ENCODE results near the gene CHST4.
"Not testable (repeated sequence)": the region's sequence is repeated elsewhere in the genome, so short reads cannot be mapped to it uniquely, and the experiment has no call there.

The CHST4 gene

GRCh38 chr16:71520550-71520949, 5.7 kb upstream of the CHST4 start:
- no peak for DNase-seq (ENCODE audit: low spot score)
- FAIRE-seq, result no peak

GRCh38 chr16:71524566-71525553, 1.4 kb upstream of the CHST4 start:
- FAIRE-seq (no peak), DNase-seq (ENCODE audit: low spot score) (no peak)

GRCh38 chr16:71528257-71528656, 2.0 kb downstream of the CHST4 start:
- DNase-seq (ENCODE audit: low spot score) (no peak), FAIRE-seq (no peak)

GRCh38 chr16:71528863-71529262, 2.6 kb downstream of the CHST4 start:
- no peak for FAIRE-seq
- DNase-seq (ENCODE audit: low spot score), result no peak

- DNase-seq (ENCODE audit: low spot score), result no peak
- FAIRE-seq, result no peak
These were observed 6.1 kb downstream of the CHST4 start for GRCh38 chr16:71532366-71532765.

DNA sequence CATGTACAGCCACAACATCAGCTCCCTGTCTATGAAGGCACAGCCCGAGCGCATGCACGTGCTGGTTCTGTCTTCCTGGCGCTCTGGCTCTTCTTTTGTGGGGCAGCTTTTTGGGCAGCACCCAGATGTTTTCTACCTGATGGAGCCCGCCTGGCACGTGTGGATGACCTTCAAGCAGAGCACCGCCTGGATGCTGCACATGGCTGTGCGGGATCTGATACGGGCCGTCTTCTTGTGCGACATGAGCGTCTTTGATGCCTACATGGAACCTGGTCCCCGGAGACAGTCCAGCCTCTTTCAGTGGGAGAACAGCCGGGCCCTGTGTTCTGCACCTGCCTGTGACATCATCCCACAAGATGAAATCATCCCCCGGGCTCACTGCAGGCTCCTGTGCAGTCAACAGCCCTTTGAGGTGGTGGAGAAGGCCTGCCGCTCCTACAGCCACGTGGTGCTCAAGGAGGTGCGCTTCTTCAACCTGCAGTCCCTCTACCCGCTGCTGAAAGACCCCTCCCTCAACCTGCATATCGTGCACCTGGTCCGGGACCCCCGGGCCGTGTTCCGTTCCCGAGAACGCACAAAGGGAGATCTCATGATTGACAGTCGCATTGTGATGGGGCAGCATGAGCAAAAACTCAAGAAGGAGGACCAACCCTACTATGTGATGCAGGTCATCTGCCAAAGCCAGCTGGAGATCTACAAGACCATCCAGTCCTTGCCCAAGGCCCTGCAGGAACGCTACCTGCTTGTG, 10.7 kb downstream of the CHST4 start:
- no peak for FAIRE-seq
- DNase-seq (ENCODE audit: low spot score), result no peak

- DNase-seq (ENCODE audit: low spot score), result peak; percentile 26
- FAIRE-seq, result no peak
These were observed 11.4 kb downstream of the CHST4 start for GRCh38 chr16:71537643-71538042.

- no peak for FAIRE-seq
- peak; percentile 29 for DNase-seq (ENCODE audit: low spot score)
These were observed 16.2 kb downstream of the CHST4 start for GRCh38 chr16:71542377-71542776.

DNA sequence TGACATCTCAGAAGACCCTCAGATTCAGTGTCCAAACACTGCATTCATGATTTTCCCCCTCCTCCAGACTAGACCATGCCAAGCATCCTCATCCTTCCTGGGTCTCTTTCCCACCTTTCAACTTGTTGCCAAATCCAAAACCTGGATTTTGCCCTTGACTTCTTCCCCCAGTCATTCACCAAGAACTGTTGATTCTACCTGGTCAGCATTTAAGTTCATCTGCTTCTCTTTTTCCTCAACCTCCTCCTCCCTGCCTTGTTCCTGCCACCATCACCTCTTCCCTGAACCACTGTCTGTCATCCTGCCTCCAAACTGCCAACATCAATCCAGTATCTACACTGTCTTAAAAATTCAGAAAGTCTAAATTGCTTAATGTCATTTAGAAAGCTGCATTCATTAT, 20.9 kb downstream of the CHST4 start:
- DNase-seq (ENCODE audit: low spot score) (no peak), FAIRE-seq (no peak)

- no peak for FAIRE-seq
- DNase-seq (ENCODE audit: low spot score), result no peak
These were observed 26.7 kb downstream of the CHST4 start for GRCh38 chr16:71552698-71553503.

GRCh38 chr16:71555230-71555891, 29.1 kb downstream of the CHST4 start:
- FAIRE-seq, result no peak
- DNase-seq (ENCODE audit: low spot score), result no peak

DNA sequence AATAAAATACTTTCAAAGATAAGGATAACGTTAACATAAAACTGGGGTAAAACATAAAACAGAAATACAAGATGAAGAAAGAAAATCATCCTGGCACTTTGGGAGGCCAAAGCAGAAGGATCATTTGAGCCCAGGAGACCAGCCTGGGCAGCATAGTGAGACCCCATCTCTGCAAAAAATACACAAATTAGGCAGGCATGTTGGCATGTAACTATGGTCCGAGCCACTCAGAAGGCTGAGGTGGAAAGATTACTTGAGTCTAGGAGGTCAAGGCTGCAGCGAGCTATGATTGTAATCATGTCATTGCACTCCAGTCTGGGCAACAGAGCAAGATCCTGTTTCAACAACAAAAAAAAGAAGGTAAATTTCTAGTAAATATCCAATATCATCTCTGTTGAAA, 31.1 kb downstream of the CHST4 start:
- FAIRE-seq (no peak), DNase-seq (ENCODE audit: low spot score) (no peak)

DNA sequence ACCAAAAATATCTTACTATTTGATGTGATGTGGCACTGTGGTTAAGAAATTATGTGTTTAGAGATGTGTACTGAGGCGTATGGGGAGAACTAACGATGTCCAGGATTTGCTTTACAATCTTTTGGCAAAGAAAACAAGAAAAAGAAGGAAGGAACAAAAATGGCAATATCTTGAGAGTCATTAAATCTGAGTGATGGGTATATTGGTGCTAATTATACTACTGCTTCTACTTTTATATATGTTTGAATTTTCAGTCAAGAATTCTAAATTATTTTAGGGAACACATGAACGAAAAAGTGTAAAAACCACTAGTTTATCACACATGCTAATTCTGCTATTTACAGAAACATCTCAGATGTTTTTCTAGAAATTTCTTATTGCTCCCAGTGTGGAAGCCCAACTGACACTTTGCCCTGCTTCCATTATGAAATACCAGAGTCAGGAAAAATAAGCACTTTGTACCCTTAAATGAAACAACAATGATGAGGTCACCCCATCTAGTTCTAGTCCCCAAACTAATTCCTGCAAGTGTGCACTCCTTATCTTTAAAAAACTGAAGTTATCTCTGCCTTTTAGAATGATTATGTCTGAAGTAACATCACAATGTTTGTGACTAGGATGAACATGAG, 31.8 kb downstream of the CHST4 start:
- FAIRE-seq, result no peak

DNA sequence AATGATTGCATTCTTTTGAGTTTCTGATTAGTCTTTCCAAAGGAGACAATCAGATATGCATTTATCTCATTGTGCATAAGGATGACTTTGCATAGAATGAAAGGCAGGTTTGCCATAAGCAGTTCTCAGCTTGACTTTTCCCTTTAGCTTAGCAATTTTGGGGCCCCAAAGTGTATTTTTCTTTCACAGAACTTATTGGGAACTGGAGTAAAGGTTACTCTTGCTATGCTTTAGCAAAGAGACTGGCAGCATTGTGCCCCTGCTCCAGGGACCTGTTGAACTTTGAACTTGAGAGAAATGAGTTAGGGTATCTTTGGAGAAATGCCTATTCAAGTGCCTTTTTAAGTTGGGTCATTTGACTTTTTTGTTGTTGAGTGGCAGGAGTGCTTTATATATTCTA, 33.6 kb downstream of the CHST4 start:
- FAIRE-seq (no peak), DNase-seq (ENCODE audit: low spot score) (no peak)

More for the DNA sequence above, 31.8 kb downstream of the CHST4 start:
- DNase-seq (ENCODE audit: low spot score), result no peak

DNA sequence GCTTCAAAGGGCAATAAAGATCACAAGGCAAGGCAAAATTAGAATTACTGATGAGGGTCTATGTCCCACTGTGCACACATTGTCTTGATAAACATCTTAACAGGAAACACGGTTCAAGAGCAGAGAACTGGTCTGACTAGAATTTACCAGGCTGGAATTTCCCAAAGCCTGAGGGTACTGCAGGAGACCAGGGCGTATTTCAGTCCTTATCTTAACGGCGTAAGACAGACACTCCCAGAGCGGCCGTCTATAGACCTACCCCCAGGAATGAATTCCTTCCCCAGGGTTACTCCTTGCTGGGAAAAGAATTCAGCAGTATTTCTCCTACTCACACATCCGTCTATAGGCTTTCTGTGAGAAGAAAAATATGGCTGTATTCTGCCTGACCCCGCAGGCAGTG, 35.7 kb downstream of the CHST4 start:
- not testable (repeated sequence) for DNase-seq (ENCODE audit: low spot score); FAIRE-seq

GRCh38 chr16:71562552-71562951, 36.3 kb downstream of the CHST4 start:
- no peak for FAIRE-seq
- no peak for DNase-seq (ENCODE audit: low spot score)

GRCh38 chr16:71564335-71564967, 38.2 kb downstream of the CHST4 start:
- DNase-seq (ENCODE audit: low spot score), result no peak
- no peak for FAIRE-seq

DNA sequence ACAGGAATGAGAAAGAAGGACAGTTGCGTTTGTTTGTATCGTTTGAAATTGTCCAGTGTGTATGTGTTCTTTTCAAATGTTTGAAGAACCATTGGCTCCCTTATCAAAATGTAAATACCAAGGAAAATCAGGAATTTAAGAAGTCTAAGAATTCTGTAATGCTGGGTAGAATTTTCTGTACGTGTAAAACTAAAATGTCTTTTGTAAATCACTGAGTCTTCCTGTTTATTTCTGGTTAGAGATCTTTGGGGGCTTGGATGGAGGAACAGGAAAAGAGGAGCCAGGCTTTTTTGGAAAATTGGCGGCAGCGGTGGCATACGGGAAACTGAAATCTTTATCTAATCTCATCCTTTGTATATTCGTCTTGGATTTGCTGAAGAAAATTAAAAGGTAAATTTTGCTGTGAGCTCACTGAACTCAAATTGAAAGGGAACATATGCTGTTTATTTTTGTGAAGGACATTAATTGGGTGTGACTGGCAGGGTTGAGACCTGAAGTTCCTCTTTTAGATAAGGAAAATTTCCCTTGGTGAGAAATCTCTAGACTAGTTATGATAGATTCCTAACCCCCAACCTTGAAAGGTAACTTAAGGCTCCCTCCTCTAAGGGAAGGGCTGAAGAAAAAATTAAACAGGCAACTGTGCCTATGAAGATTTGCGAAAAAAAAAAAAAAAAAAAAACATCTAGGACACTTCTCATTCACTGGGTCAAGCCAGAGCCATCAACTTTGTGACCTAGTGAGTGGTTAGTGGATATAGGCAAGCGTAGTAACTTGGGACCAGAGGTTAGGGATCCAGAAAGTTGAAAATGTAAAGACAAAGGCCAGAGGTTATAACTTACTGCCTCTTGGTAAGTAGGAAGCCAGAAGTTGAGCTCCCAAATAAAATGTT, 39.8 kb downstream of the CHST4 start:
- no peak for FAIRE-seq
- no peak for DNase-seq (ENCODE audit: low spot score)

GRCh38 chr16:71567931-71568330, 41.7 kb downstream of the CHST4 start:
- FAIRE-seq, result no peak

More at GRCh38 chr16:71567931-71568330, 41.7 kb downstream of the CHST4 start:
- DNase-seq (ENCODE audit: low spot score), result no peak

All from RCC 7860 (cell line).